ENCODE data around the gene PRG3. TPM values are rescaled to one million over a fixed set of nuclear protein-coding genes. Genes with fewer than 3 reads are reported as not detected.

The PRG3 gene
- total and polyA plus RNA-seq, 2 of the 13 experiments (the other 11 are each of a cell fraction or from before 2014, with no cell fraction given): not detected

GRCh38 chr11:57399972-57400578 lies 19.1 kb upstream of the PRG3 start (continued):
- TF ChIP-seq RERE (CRISPR knock-in tag; IDR thresholded peaks at IDR 0.05; ENCODE audit: low read depth): 0 out of 2 replicates have a peak, but pooled peaks have one; percentile 45
- 0 out of 2 replicates have a peak, but pooled peaks have one; percentile 68 for TF ChIP-seq NKX3-1 (CRISPR knock-in tag; IDR thresholded peaks at IDR 0.05)
- peak; percentile 35; the same call in 1 of the 2 replicates for TF ChIP-seq ZNF547 (CRISPR knock-in tag; IDR thresholded peaks at IDR 0.05)
- TF ChIP-seq ZNF484 (CRISPR knock-in tag; IDR thresholded peaks at IDR 0.05; ENCODE audit: borderline replicate concordance, low read depth): no peak
- TF ChIP-seq ZNF446 (CRISPR knock-in tag; IDR thresholded peaks at IDR 0.05): no peak
- TF ChIP-seq NR0B2 (CRISPR knock-in tag; IDR thresholded peaks at IDR 0.05): no peak
- TF ChIP-seq BCLAF1 (IDR thresholded peaks at IDR 0.05): no peak
- TF ChIP-seq SNAPC4 (CRISPR knock-in tag; IDR thresholded peaks at IDR 0.05): no peak
- 0 out of 2 replicates have a peak, but pooled peaks have one; percentile 47 for TF ChIP-seq IRF2 (CRISPR knock-in tag; IDR thresholded peaks at IDR 0.05)
- no peak for TF ChIP-seq TRAFD1 (CRISPR knock-in tag; IDR thresholded peaks at IDR 0.05; ENCODE audit: borderline replicate concordance)
- no peak for TF ChIP-seq ATF7-NPFF (CRISPR knock-in tag; IDR thresholded peaks at IDR 0.05; ENCODE audit: low read depth)
- TF ChIP-seq NFKB2 (CRISPR knock-in tag; IDR thresholded peaks at IDR 0.05; ENCODE audit: borderline replicate concordance): no peak

All from HepG2 (cell line).